CD4-positive, CD25-positive, alpha-beta regulatory T cell (primary cell): ENCODE measurements around the gene COL26A1. TPM values are rescaled to one million over a fixed set of nuclear protein-coding genes. Genes with fewer than 3 reads are reported as not detected.
A peak's percentile ranks its signal among the peaks of the same experiment; 100 is the strongest.

Experiments used
- ATAC-seq, 2 donors: fragments of 150-1000 bp; cut with Tn5 transposase; one replicate each; pipeline ENCODE4 v1.10.0; 2021; ENCODE audit warnings: low read depth in 2 of 2, moderate number of reproducible peaks in 2 of 2, moderate library complexity in 1 of 2
- DNase-seq, 3 donors: peaks; one replicate each; pipeline versions ENCODE4 v3.0.0 to v3.0.0-alpha.2; 2012 to 2022; ENCODE audit warnings: mixed read lengths in 1 of 3
- H3K27ac ChIP-seq: one replicate; pipeline ENCODE4 v1.7.0; 2013; ENCODE audit warnings: mild to moderate bottlenecking, low read length; ENCODE audit not compliant: insufficient read depth, poor library complexity, severe bottlenecking
- H3K27me3 ChIP-seq: one replicate; pipeline ENCODE4 v1.7.0; 2013; ENCODE audit warnings: low read length; ENCODE audit not compliant: control insufficient read depth, insufficient read depth
- H3K36me3 ChIP-seq: one replicate; pipeline ENCODE4 v1.7.0; 2013; ENCODE audit warnings: mild to moderate bottlenecking, low read length, moderate library complexity; ENCODE audit not compliant: control insufficient read depth, insufficient read depth
- H3K4me1 ChIP-seq: 2 replicates; pipeline ENCODE4 v1.7.0; 2013; ENCODE audit warnings: mild to moderate bottlenecking, low read length; ENCODE audit not compliant: insufficient read depth, control insufficient read depth, poor library complexity, severe bottlenecking
- H3K4me3 ChIP-seq: one replicate; pipeline ENCODE4 v1.7.0; 2013; ENCODE audit warnings: low read depth, mild to moderate bottlenecking, low read length, moderate library complexity
- H3K9me3 ChIP-seq, 2 experiments: 1 replicate in 1 of 2; 2 replicates in 1 of 2; pipeline ENCODE4 v1.7.0; 2013; ENCODE audit warnings: low read length in 2 of 2, mild to moderate bottlenecking in 1 of 2, moderate library complexity in 1 of 2; ENCODE audit not compliant: control insufficient read depth in 2 of 2
- H3K27ac Mint-ChIP-seq, 3 donors: one replicate each; pipeline ENCODE4 v1.8.0; 2020 to 2022; ENCODE audit warnings: mild to moderate bottlenecking in 3 of 3, mixed read lengths in 3 of 3, moderate library complexity in 2 of 3
- H3K27me3 Mint-ChIP-seq: one replicate; pipeline ENCODE4 v1.8.0; 2022; ENCODE audit warnings: mild to moderate bottlenecking, mixed read lengths
- H3K36me3 Mint-ChIP-seq: one replicate; pipeline ENCODE4 v1.8.0; 2020; ENCODE audit warnings: mixed read lengths
- H3K4me1 Mint-ChIP-seq, 4 donors: one replicate each; pipeline ENCODE4 v1.8.0; 2020 to 2022; ENCODE audit warnings: mixed read lengths in 4 of 4, mild to moderate bottlenecking in 1 of 4
- H3K4me3 Mint-ChIP-seq, 4 donors: one replicate each; pipeline ENCODE4 v1.8.0; 2020 to 2022; ENCODE audit warnings: mild to moderate bottlenecking in 4 of 4, mixed read lengths in 4 of 4, moderate library complexity in 3 of 4
- H3K9me3 Mint-ChIP-seq, 7 donors: one replicate each; pipeline ENCODE4 v1.8.0; 2020 to 2022; ENCODE audit warnings: mixed read lengths in 7 of 7, mild to moderate bottlenecking in 3 of 7, moderate library complexity in 2 of 7
- polyA plus RNA-seq, 4 donors: library from polyadenylated mRNA; unstranded; fragments of 300-500 nt; fragmentation: Illumina TruSeq; gene quantifications; one replicate each; pipeline ENCODE4 v1.2.3, GENCODE V29; 2021
- total RNA-seq: library from RNA; stranded (reverse); gene quantifications from one replicate; pipeline ENCODE4 v1.2.3, GENCODE V29; 2022

Gene COL26A1
- total and polyA plus RNA-seq, 5 donors from 2014 or later = not detected

- Histone ChIP-seq H3K9me3 (no peaks in the 10 kb centered on the region), H3K36me3 (no peaks in the 10 kb centered on the region), H3K4me1 (no peaks in the 10 kb centered on the region), H3K27me3 (peaks cover 2% of the 10 kb centered on the region), H3K27ac (no peak overlapping the region), H3K4me3 (no peak overlapping the region)
- no peaks in the 10 kb centered on the region for H3K36me3 Mint-ChIP-seq
- peaks cover 5% of the 10 kb centered on the region for H3K27me3 Mint-ChIP-seq
- no peaks in the 10 kb centered on the region for H3K9me3 Mint-ChIP-seq
- no peak overlapping the region for H3K4me3 Mint-ChIP-seq
- ATAC-seq = no peak
- DNase-seq = no peak
- H3K27ac Mint-ChIP-seq = no peak overlapping the region
- peaks cover 0 to 13% (median 1%) of the 10 kb centered on the region in 4 donors for H3K4me1 Mint-ChIP-seq
These were observed 12.3 kb downstream of the COL26A1 start for GRCh38 chr7:101374990-101375389.

GRCh38 chr7:101376601-101377000 is 13.9 kb downstream of the COL26A1 start:
- Histone ChIP-seq H3K27ac (no peak overlapping the region), H3K9me3 (no peaks in the 10 kb centered on the region), H3K4me1 (no peaks in the 10 kb centered on the region), H3K4me3 (no peak overlapping the region), H3K27me3 (peaks cover 2% of the 10 kb centered on the region), H3K36me3 (no peaks in the 10 kb centered on the region)
- Mint-ChIP-seq H3K4me3 (no peak overlapping the region), H3K27me3 (peaks cover 5% of the 10 kb centered on the region), H3K36me3 (no peaks in the 10 kb centered on the region), H3K27ac (no peak overlapping the region), H3K4me1 (peaks cover 0 to 3% (median under 1%) of the 10 kb centered on the region in 4 donors), H3K9me3 (no peaks in the 10 kb centered on the region)
- ATAC-seq = no peak
- no peak for DNase-seq

GRCh38 chr7:101377189-101377736 is 14.6 kb downstream of the COL26A1 start:
- peak overlapping the region in 2 of 3 donors; percentile 42 to 43 for H3K27ac Mint-ChIP-seq
- H3K27me3 ChIP-seq = peaks cover 2% of the 10 kb centered on the region
- H3K36me3 Mint-ChIP-seq = no peaks in the 10 kb centered on the region
- no peaks in the 10 kb centered on the region for H3K4me1 ChIP-seq
- peaks cover 0 to 2% (median under 1%) of the 10 kb centered on the region in 4 donors for H3K4me1 Mint-ChIP-seq
- no peak overlapping the region for H3K4me3 Mint-ChIP-seq
- no peaks in the 10 kb centered on the region for H3K9me3 Mint-ChIP-seq
- H3K4me3 ChIP-seq = no peak overlapping the region
- no peak overlapping the region for H3K27ac ChIP-seq
- no peaks in the 10 kb centered on the region for H3K9me3 ChIP-seq
- ATAC-seq (no peak), DNase-seq (no peak)
- no peaks in the 10 kb centered on the region for H3K36me3 ChIP-seq
- peaks cover 5% of the 10 kb centered on the region for H3K27me3 Mint-ChIP-seq

GRCh38 chr7:101378751-101379174 is 16.1 kb downstream of the COL26A1 start:
- Histone ChIP-seq H3K9me3 (no peaks in the 10 kb centered on the region), H3K27ac (no peak overlapping the region), H3K4me1 (no peaks in the 10 kb centered on the region), H3K27me3 (no peaks in the 10 kb centered on the region), H3K36me3 (no peaks in the 10 kb centered on the region), H3K4me3 (no peak overlapping the region)
- DNase-seq (no peak), ATAC-seq (no peak)
- no peak overlapping the region for H3K27ac Mint-ChIP-seq
- H3K27me3 Mint-ChIP-seq = no peaks in the 10 kb centered on the region
- no peak overlapping the region for H3K4me3 Mint-ChIP-seq
- no peaks in the 10 kb centered on the region for H3K9me3 Mint-ChIP-seq
- H3K36me3 Mint-ChIP-seq = no peaks in the 10 kb centered on the region
- H3K4me1 Mint-ChIP-seq = peaks cover 0 to 1% (median 0%) of the 10 kb centered on the region in 4 donors

- no peak overlapping the region for H3K27ac ChIP-seq
- Mint-ChIP-seq H3K27me3 (no peaks in the 10 kb centered on the region), H3K27ac (no peak overlapping the region), H3K4me1 (peaks cover 0 to 1% (median 0%) of the 10 kb centered on the region in 4 donors), H3K9me3 (no peaks in the 10 kb centered on the region), H3K36me3 (no peaks in the 10 kb centered on the region), H3K4me3 (no peak overlapping the region)
- H3K36me3 ChIP-seq = no peaks in the 10 kb centered on the region
- ATAC-seq (no peak), DNase-seq (no peak)
- no peak overlapping the region for H3K4me3 ChIP-seq
- no peaks in the 10 kb centered on the region for H3K4me1 ChIP-seq
- H3K9me3 ChIP-seq = no peaks in the 10 kb centered on the region
- no peaks in the 10 kb centered on the region for H3K27me3 ChIP-seq
These were observed 16.6 kb downstream of the COL26A1 start for GRCh38 chr7:101379302-101379701.

- Mint-ChIP-seq H3K9me3 (no peaks in the 10 kb centered on the region), H3K4me1 (peaks cover 0 to 3% (median under 1%) of the 10 kb centered on the region in 4 donors), H3K27me3 (no peaks in the 10 kb centered on the region), H3K27ac (peak overlapping the region in 1 of 3 donors; percentile 3), H3K4me3 (no peak overlapping the region), H3K36me3 (no peaks in the 10 kb centered on the region)
- Histone ChIP-seq H3K27me3 (no peaks in the 10 kb centered on the region), H3K27ac (no peak overlapping the region), H3K9me3 (no peaks in the 10 kb centered on the region), H3K4me3 (no peak overlapping the region), H3K36me3 (no peaks in the 10 kb centered on the region), H3K4me1 (no peaks in the 10 kb centered on the region)
- DNase-seq (no peak), ATAC-seq (no peak)
These were observed 19.0 kb downstream of the COL26A1 start for GRCh38 chr7:101381549-101382111.

- Histone ChIP-seq H3K36me3 (no peaks in the 10 kb centered on the region), H3K27ac (no peak overlapping the region), H3K27me3 (no peaks in the 10 kb centered on the region), H3K4me3 (no peak overlapping the region), H3K4me1 (no peaks in the 10 kb centered on the region), H3K9me3 (no peaks in the 10 kb centered on the region)
- Mint-ChIP-seq H3K9me3 (no peaks in the 10 kb centered on the region), H3K4me3 (no peak overlapping the region), H3K27ac (no peak overlapping the region), H3K36me3 (no peaks in the 10 kb centered on the region), H3K27me3 (no peaks in the 10 kb centered on the region), H3K4me1 (peaks cover 0 to 6% (median 2%) of the 10 kb centered on the region in 4 donors)
- no peak for DNase-seq
- no peak for ATAC-seq
These were observed 20.3 kb downstream of the COL26A1 start for GRCh38 chr7:101382937-101383336.

- Mint-ChIP-seq H3K4me3 (no peak overlapping the region), H3K4me1 (peaks cover 2 to 20% (median 7%) of the 10 kb centered on the region in 4 donors), H3K27ac (no peak overlapping the region), H3K27me3 (no peaks in the 10 kb centered on the region), H3K36me3 (no peaks in the 10 kb centered on the region), H3K9me3 (no peaks in the 10 kb centered on the region)
- Histone ChIP-seq H3K27me3 (no peaks in the 10 kb centered on the region), H3K4me1 (peaks cover 9% of the 10 kb centered on the region), H3K4me3 (no peak overlapping the region), H3K27ac (no peak overlapping the region), H3K9me3 (no peaks in the 10 kb centered on the region), H3K36me3 (no peaks in the 10 kb centered on the region)
- no peak for ATAC-seq
- DNase-seq = no peak
These were observed 23.5 kb downstream of the COL26A1 start for GRCh38 chr7:101386177-101386557.
